Endothelial cell of umbilical vein (primary cell): ENCODE results near the gene TSACC. TPM values are rescaled to one million over a fixed set of nuclear protein-coding genes. Genes with fewer than 3 reads are reported as not detected.

Experiments
- BruUV-seq: library from RNA; stranded (reverse); fragments of 400-500 nt; replicated peaks from 2 replicates; lab custom pipeline; 2021; lab: Mats Ljungman, UMichigan
- CTCF ChIA-PET: fragments of 300-600, 350-600 bp; sonication (Branson Sonifier 250); formaldehyde crosslinking; loops from one replicate; lab custom pipeline; 2021; ENCODE audit warnings: antibody characterized with exemption, inconsistent platforms; lab: Charles Lee
- POLR2A ChIA-PET: fragments of 300-600, 350-600 bp; sonication (Branson Sonifier 250); formaldehyde crosslinking; loops from one replicate; lab custom pipeline; 2021; ENCODE audit warnings: antibody characterized with exemption, inconsistent platforms; lab: Charles Lee
- DNase-seq: peaks from one replicate; pipeline ENCODE4 v3.0.0-alpha.2; 2011; ENCODE audit warnings: low read depth, low spot score
- FAIRE-seq: peaks from 2 replicates; lab custom pipeline; 2011; peaks lifted over from hg19 to GRCh38; lab: Jason Lieb, UNC
- H2AFZ ChIP-seq: 2 replicates; pipeline ENCODE4 v1.6.0; 2012; ENCODE audit warnings: low read depth, low read length, control low read depth, inconsistent platforms
- H3K27ac ChIP-seq: 2 replicates; pipeline ENCODE4 v1.5.1; 2011; ENCODE audit warnings: low read depth, mild to moderate bottlenecking, control low read depth, low read length, moderate library complexity; ENCODE audit not compliant: insufficient read depth
- H3K27me3 ChIP-seq, 2 experiments: 2 replicates each; pipeline versions ENCODE4 v1.6.0 to v1.6.1; 2011; ENCODE audit warnings: low read length in 2 of 2, mixed read lengths in 1 of 2; ENCODE audit not compliant: control insufficient read depth in 2 of 2, insufficient read depth in 2 of 2
- H3K36me3 ChIP-seq, 2 experiments: 2 replicates in 1 of 2; 3 replicates in 1 of 2; pipeline ENCODE4 v1.5.1; 2011; ENCODE audit warnings: low read length in 2 of 2, mild to moderate bottlenecking in 1 of 2, moderate library complexity in 1 of 2; ENCODE audit not compliant: control insufficient read depth in 2 of 2, insufficient read depth in 2 of 2; ENCODE audit errors: extremely low read depth in 1 of 2
- H3K4me1 ChIP-seq: 3 replicates; pipeline ENCODE4 v1.5.1; 2011; ENCODE audit warnings: mild to moderate bottlenecking, low read length; ENCODE audit not compliant: control insufficient read depth, insufficient read depth; ENCODE audit errors: extremely low read depth
- H3K4me2 ChIP-seq: 2 replicates; pipeline ENCODE4 v1.6.1; 2011; ENCODE audit warnings: low read length, control low read depth, mixed read lengths; ENCODE audit not compliant: insufficient read depth
- H3K4me3 ChIP-seq, 3 experiments: fragments of 200-600 bp in 1 of 3; sonication (generic), shearing (Covaris generic) in 1 of 3; replicated peaks in 1 of 3; 2 replicates each; pipeline ENCODE4 v1.5.1; 2011 to 2016; ENCODE audit warnings: control low read depth in 3 of 3, low read length in 3 of 3, mild to moderate bottlenecking in 2 of 3, inconsistent platforms in 1 of 3, low read depth in 1 of 3, moderate library complexity in 1 of 3; ENCODE audit not compliant: insufficient read depth in 1 of 3
- H3K79me2 ChIP-seq: 2 replicates; pipeline ENCODE4 v1.6.0; 2012; ENCODE audit warnings: low read length, inconsistent platforms; ENCODE audit not compliant: control insufficient read depth, insufficient read depth
- H3K9ac ChIP-seq: replicated peaks from 2 replicates; pipeline ENCODE3; 2011; ENCODE audit warnings: low read length, control low read depth; ENCODE audit not compliant: insufficient read depth; ENCODE audit errors: extremely low read depth
- H3K9me1 ChIP-seq: replicated peaks from 3 replicates; pipeline ENCODE4 v1.6.0; 2011; ENCODE audit warnings: mild to moderate bottlenecking, low read length; ENCODE audit not compliant: control insufficient read depth, insufficient read depth; ENCODE audit errors: extremely low read depth
- H3K9me3 ChIP-seq: replicated peaks from 2 replicates; pipeline ENCODE4 v1.5.1; 2012; ENCODE audit warnings: low read length, inconsistent platforms; ENCODE audit not compliant: control insufficient read depth, insufficient read depth
- H4K20me1 ChIP-seq: replicated peaks from 2 replicates; pipeline ENCODE3; 2011; ENCODE audit warnings: mild to moderate bottlenecking, low read length; ENCODE audit not compliant: control insufficient read depth, insufficient read depth; ENCODE audit errors: extremely low read depth
- CTCF ChIP-seq, 2 donors: IDR thresholded peaks; 1 replicate in 1 of 2; 2 replicates in 1 of 2; pipeline ENCODE4 v1.5.1; 2011; ENCODE audit warnings: low read length in 2 of 2, mild to moderate bottlenecking in 2 of 2, moderate library complexity in 2 of 2, control low read depth in 1 of 2, inconsistent platforms in 1 of 2, low read depth in 1 of 2; ENCODE audit not compliant: insufficient read depth in 1 of 2; ENCODE audit errors: extremely low read depth in 1 of 2
- EZH2 ChIP-seq: IDR thresholded peaks from 2 replicates; pipeline ENCODE4 v1.6.1; 2012; ENCODE audit warnings: borderline replicate concordance, low read depth, mild to moderate bottlenecking, moderate library complexity, low read length, inconsistent platforms; ENCODE audit not compliant: severe bottlenecking
- FOS ChIP-seq: IDR thresholded peaks from 2 replicates; pipeline ENCODE4 v1.6.1; 2011; ENCODE audit warnings: mild to moderate bottlenecking, low read length, moderate library complexity, borderline replicate concordance; ENCODE audit not compliant: insufficient read depth
- GATA2 ChIP-seq: IDR thresholded peaks from 2 replicates; pipeline ENCODE4 v1.7.0; 2011; ENCODE audit warnings: low read depth, mild to moderate bottlenecking, moderate library complexity, mixed read lengths, low read length; ENCODE audit not compliant: insufficient read length, insufficient read depth
- JUN ChIP-seq: IDR thresholded peaks from 2 replicates; pipeline ENCODE4 v1.6.1; 2011; ENCODE audit warnings: borderline replicate concordance, low read depth; ENCODE audit not compliant: insufficient read length, insufficient read depth
- MYC ChIP-seq: IDR thresholded peaks from one replicate; pipeline ENCODE4 v1.6.1; 2011; ENCODE audit warnings: mild to moderate bottlenecking, low read depth, low read length
- POLR2A ChIP-seq: IDR thresholded peaks from 2 replicates; pipeline ENCODE4 v1.6.1; 2012; ENCODE audit warnings: low read depth, mild to moderate bottlenecking, control low read depth, low read length
- POLR2AphosphoS5 ChIP-seq: IDR thresholded peaks from 2 replicates; pipeline ENCODE4 v1.6.1; 2012; ENCODE audit warnings: low read depth, mild to moderate bottlenecking, control low read depth, low read length, moderate library complexity; ENCODE audit not compliant: insufficient read depth
- dilution Hi-C: fragments of 300-500 bp; cut with MboI; formaldehyde crosslinking; loops from one replicate; pipeline ENCODE4 v1.15.0; 2019; ENCODE audit warnings: low sequenced_read_pairs; ENCODE audit not compliant: extremely low pct_ligation_motif_present
- intact Hi-C: fragments of 100-400 bp; cut with micrococcal nuclease; formaldehyde crosslinking; loops from one replicate; pipeline ENCODE4 v1.10.0; 2022
- polyA plus RNA-seq, 4 experiments: library from polyadenylated mRNA; depleted of rRNA in 3 of 4; stranded (reverse) in 3 of 4; unstranded in 1 of 4; fragments of >200 nt; gene quantifications; 2 replicates each; pipeline versions ENCODE4 v1.2.1 to v1.2.3, GENCODE V29; 2011 to 2012; ENCODE audit warnings: missing spikeins in 1 of 4
- total RNA-seq: library from RNA; stranded (reverse); gene quantifications from 2 replicates; pipeline ENCODE4 v1.2.3, GENCODE V29; 2021
- TF ChIP-seq, protein P1 (sequence below): IDR thresholded peaks from 2 replicates; pipeline ENCODE4 v1.6.1; 2011; ENCODE audit not compliant: insufficient read depth, insufficient read length

TSACC gene
- total and polyA plus RNA-seq, 2 donors (not counting 3 experiments of a cell fraction or from before 2014, with no cell fraction given) = 0.69 to 0.94 TPM

GRCh38 chr1:156298852-156299357 is 39.4 kb upstream of the TSACC start, which contains the start of gene VHLL:
VHLL (minus strand) TSS chr1:156299307; CDS start chr1:156299189, 118 bp downstream.
- FAIRE-seq (no peak), DNase-seq (no peak)
- ChIA-PET POLR2A (no interaction called here), CTCF (no interaction called here)
- TF ChIP-seq GATA2 (no peak), FOS (no peak), JUN (no peak), POLR2A (no peak), POLR2AphosphoS5 (no peak), MYC (no peak), EZH2 (no peak), CTCF (IDR thresholded peaks at IDR 0.05; ENCODE audit: extremely low read depth in 1 of 2, insufficient read depth in 1 of 2, low read depth in 1 of 2, low read length in 2 of 2) (no peak)
- TF ChIP-seq, protein P1, sequence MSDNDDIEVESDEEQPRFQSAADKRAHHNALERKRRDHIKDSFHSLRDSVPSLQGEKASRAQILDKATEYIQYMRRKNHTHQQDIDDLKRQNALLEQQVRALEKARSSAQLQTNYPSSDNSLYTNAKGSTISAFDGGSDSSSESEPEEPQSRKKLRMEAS = no peak
- no peak within 1 kb of the TSS for H3K4me3 ChIP-seq
- H3K4me2 ChIP-seq = no peak within 1 kb of the TSS
- no peak within 1 kb of the TSS for H2AFZ ChIP-seq
- H3K27me3 ChIP-seq = no peaks in the 10 kb centered on the region
- H3K9me3 ChIP-seq = no peaks in the 10 kb centered on the region
- BruUV-seq = no TSS peak
- H3K4me1 ChIP-seq = peaks cover 7% of the 10 kb centered on the region
- no peak within 1 kb of the TSS for H3K27ac ChIP-seq
- H3K9me1 ChIP-seq = no peaks in the 10 kb centered on the region
- intact Hi-C loops (no loop called here), dilution Hi-C loops (no loop called here)
- no peaks in the 10 kb centered on the region for H3K36me3 ChIP-seq
- H4K20me1 ChIP-seq = no peaks in the 10 kb centered on the region
- H3K79me2 ChIP-seq = peaks cover 6% of the 10 kb centered on the region
- H3K9ac ChIP-seq = no peak within 1 kb of the TSS
